CD4-positive, alpha-beta T cell treated with Interleukin-15 for 1 hour (primary cell): Measurements from ENCODE around the gene MOB2.

Source experiments
- DNase-seq: peaks from one replicate; pipeline ENCODE4 v3.0.0-alpha.2; 2020

The MOB2 gene, protein sequence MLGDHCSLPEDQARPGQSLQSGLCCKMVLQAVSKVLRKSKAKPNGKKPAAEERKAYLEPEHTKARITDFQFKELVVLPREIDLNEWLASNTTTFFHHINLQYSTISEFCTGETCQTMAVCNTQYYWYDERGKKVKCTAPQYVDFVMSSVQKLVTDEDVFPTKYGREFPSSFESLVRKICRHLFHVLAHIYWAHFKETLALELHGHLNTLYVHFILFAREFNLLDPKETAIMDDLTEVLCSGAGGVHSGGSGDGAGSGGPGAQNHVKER

GRCh38 chr11:1486054-1486825 is at the start of gene MOB2:
Gene MOB2, minus strand, starts transcription at chr11:1486779. Its CDS starts 223 bp downstream, at chr11:1486556.
- no peak for DNase-seq

GRCh38 chr11:1534682-1535081 is 48.1 kb upstream of the MOB2 start:
- no peak for DNase-seq

GRCh38 chr11:1534171-1534570 is 47.6 kb upstream of the MOB2 start:
- DNase-seq = no peak

DNA sequence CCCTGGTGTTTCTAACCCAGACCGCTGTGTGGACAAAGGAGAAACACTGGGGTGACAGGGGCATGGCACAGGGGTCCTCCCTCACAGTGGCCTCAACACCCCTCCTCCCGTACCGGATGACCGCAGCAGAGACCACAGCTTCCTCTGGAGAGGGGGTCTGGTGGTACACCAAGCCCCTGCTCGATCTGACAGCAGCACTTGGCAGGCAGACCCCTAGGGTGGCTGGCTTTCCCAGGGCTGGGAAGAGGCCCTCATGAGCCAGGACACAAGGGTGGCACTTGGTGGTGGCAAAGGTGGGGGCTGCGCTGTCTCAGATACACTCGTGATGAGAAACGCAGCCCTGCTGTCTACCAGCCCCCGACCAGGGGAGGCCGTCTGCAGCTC is 46.8 kb upstream of the MOB2 start:
- DNase-seq = no peak

DNA sequence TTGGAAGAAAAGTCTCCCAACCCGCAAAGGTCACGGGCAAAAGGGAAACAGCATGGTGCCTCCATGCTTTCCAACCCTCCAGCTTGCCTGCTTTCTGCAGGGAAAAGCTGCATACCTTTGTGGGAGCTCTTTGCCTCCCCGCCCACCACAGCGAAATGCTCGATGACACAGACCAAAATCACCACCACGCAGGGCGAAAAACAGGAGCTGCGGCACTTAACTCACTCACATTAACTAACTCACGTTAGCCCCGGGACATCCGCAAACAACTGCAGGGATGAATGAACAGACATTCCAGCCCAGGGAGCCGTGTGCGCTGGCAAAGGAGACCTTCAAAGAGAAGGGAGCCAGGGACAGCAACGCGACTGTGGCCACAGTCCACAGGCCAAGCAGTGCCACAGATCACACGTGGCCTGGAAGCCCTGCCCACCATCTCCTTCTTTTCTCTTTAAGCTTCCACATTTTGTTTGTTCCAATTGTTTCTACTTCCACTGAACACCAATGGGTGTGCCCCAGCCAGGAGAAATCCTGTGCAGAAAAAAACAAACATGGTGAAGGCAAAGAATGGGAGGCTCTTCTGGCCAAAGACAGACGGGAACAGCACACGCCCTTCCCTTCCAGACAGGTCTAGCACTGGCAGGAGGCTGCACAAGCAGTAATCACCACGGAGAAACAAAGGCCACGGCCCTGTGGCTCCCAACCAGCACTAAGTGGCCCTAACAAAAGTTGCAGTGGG is 46.2 kb upstream of the MOB2 start:
- no peak for DNase-seq

GRCh38 chr11:1532014-1532586 is 45.5 kb upstream of the MOB2 start:
- DNase-seq = no peak

GRCh38 chr11:1531449-1532013 is 45.0 kb upstream of the MOB2 start:
- DNase-seq = no peak

- DNase-seq = no peak
Observed at GRCh38 chr11:1530686-1531448, 44.3 kb upstream of the MOB2 start.

GRCh38 chr11:1529774-1530173 is 43.2 kb upstream of the MOB2 start:
- DNase-seq = no peak

DNA sequence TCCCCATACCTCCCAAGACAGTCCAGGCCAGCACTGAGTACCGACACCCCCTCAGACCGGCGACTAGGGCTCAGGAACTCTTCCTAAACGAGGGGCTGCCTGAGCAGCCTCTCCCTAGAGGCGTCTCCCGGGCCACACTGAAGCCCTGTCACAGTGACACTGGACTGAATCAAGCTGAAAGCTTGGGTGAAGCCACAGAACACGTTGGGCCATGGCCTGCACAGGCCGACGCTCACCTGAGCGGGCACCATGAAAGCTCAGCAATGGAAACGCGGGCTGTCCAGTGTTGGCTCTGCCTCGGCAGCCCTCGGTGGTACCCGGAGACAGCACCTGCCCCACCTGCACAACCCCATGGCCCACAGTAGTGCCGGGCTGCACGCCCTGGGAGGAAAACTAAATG is 42.7 kb upstream of the MOB2 start:
- no peak for DNase-seq

DNA sequence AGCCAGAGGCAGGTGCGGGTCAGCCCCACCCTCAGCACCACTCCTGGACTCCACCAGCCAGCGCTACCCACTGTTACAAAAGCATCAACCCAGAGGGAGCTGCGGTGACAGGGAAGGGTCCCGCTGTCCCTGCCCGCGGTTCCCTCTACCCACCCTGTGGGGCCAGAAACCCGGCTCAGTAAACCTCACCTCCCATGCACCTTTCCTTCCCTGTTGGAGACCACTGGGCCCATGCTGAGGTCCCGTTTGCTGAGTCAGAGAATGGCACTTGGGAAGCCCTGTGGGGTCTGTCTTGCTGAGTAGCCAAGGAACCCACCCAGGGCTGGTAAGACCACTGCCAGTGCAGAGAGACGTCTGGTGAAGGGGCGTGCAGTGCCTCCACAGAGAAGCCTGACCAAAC is 42.1 kb upstream of the MOB2 start:
- DNase-seq = no peak

DNA sequence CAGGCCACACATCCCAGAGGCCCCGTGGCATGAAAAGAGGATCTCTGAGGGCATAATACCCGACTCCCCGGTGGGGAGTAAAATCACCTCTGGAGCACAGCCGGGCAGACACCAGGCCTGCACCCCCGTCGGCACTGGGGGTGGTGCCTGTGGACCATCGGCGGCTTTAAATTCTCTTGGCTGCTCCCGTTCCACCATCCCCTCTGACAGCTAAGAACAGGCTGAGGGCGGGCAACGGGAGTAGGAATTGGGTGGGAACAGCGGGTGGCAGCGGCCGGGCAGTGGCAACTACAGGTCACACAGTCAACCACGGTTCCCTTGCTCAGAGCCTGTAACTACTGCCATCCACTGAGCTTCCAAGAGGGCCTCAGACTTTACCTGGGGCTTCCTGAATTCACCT is 40.2 kb upstream of the MOB2 start:
- DNase-seq = no peak

DNA sequence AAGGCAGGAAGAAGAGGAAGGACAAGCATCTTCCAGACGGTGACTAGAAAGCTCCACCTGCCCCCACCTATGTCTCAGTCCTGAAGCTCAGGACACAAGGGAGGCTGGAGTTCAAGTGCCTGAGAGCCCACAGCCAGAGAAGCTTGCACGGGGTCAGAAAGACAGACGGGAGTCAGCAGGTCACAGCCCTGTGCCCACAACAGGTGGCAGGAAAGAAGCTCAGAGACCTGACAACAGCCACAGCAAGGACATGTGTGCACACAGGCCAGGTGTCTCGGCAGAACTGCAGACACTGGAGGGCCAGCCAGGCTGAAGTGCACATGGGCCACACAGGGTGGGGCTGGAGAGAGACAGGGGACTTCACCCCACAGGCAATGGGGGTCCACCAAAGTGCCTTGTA is 37.2 kb upstream of the MOB2 start:
- DNase-seq = no peak

DNA sequence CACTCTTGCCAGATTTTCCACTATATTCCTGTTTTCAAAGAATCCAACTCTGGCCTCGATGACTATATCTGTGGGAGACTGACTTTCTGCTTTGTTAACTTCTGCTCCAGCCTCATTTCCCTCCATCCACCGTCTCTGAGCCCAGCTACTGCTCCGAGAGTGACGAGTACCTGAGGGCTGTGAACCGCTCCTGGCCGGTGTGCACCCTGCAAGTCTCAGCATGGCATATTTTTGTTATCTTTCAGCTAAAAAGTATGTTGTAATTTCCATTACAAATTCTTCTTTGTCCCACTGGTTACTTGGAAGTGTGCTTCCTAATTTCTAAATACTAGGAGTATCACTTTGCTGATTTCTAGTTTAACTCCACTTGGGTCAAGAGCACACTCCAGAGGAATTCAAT is 36.5 kb upstream of the MOB2 start:
- no peak for DNase-seq

- no peak for DNase-seq
Observed at GRCh38 chr11:1522081-1522424, 35.5 kb upstream of the MOB2 start.

- DNase-seq = peak; percentile 52
Observed at GRCh38 chr11:1521382-1522080, 35.0 kb upstream of the MOB2 start.

DNA sequence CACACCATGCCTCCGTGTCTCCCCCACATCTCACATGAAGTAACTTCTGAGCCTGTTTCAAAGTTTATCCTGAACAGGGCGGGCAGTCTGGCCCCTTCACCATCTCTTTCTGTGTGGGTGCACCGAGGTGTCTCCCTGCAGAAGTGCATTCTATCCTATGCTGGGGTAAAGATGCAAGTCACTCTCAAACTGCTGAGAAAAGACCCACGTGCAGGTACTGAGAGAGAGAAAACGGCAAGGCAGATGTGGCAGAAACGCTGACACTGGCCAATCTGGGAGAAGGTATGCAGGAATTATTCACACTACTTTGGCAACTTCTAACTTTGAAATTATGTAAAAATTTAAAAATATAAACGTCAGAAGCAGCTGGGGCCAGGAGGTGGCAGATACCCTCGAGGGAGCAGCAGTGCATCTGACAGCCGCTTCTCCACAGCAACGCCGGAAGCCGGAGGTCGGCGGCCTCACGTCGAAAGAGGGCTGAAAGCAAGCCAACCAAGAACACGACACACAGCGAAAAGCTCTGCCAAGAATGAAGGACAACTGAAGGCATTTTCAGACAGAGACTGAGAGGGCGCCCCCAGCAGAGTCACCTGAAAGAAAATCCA is 34.2 kb upstream of the MOB2 start:
- no peak for DNase-seq

GRCh38 chr11:1520209-1520662 is 33.7 kb upstream of the MOB2 start:
- DNase-seq = no peak

DNA sequence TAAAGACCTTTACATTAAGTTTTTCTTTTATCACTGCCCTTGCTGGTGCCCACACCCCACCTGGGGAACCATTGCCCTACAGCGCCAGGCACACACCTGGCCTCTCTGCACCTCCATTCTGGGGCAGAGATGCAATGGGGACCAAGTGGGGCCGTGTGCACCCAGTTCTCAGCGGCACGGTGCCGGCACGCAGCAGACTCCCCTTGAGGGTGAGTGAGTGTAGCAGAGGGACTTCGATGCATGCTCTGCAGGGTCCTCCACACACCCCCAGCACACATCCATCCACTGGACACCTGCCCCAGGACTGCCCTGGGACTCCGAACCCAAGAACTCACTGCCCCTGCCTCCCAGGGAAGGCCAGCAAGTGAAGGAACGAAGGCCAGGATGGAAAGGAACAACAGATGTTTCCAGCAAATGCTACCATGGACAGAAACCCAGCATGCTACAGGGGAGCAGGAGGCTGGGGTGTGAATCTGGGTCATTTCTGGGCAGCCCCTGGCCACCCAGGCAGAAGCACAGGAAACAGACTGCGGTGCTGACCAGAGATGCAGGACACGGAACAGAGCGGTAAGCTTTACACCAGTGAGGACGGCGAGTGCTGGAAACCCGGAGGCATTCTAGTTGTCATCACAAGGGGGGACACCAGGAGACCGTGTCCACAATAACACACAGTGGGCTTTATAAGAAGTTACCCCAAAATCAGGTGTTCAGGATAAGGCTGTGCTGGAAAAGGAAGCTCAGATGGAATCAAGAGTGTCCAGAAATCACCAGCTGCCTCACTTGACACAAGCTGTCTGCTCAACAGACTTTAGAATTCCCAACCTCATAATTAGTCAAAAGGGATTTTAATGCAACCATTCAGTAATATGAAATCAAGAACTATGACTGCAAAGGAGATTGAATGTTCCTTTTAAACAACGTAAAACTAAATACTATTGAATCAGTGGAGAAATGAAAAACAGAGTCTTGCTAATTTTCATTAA is 32.7 kb upstream of the MOB2 start:
- DNase-seq = no peak

DNA sequence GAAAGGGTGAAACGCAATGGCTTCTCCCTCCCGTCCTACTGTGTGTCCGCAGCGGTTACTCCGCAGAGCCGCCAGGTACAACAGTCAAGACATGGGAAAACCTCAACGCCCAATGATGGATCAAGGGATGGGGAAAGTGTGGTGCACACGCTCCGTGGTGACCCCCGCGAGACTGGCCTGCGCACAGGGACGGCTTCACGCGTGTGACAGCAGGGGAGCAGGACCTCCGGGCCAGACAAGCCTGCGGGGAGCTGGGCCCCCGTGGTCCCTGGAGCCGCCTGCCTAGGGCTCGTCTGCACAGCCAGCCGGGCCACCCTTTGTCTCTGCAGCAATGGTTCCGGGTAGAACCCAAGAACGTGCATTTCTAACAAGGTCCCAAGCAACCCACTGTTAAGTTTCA is 31.7 kb upstream of the MOB2 start:
- no peak for DNase-seq
